ENCODE measurements around the gene TMEM60. TPM values are rescaled to one million over a fixed set of nuclear protein-coding genes. Genes with fewer than 3 reads are reported as not detected.
A peak's percentile ranks its signal among the peaks of the same experiment; 100 is the strongest.

The TMEM60 gene, protein sequence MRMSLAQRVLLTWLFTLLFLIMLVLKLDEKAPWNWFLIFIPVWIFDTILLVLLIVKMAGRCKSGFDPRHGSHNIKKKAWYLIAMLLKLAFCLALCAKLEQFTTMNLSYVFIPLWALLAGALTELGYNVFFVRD
- total RNA-seq (2014; rRNA removed; shearing (Covaris generic)) (14.6 and 19.2 TPM in 2 replicates), total RNA-seq (2022) (23.5 and 29.7 TPM in 2 replicates), Bru-seq, nascent RNA (percentile 87 among the genes with signal in this experiment), BruChase-seq, experiment 1, labeled RNA remaining after a 6-hour chase (percentile 61 among the genes with signal in this experiment), BruChase-seq, experiment 2, labeled RNA remaining after a 2-hour chase (percentile 88 among the genes with signal in this experiment)
- long read RNA-seq, transcript TMEM60-201 (2 exons, 1,023 nt): major isoform, 26 of 30 reads
- long read RNA-seq, partial matches to known transcripts: 0 of 30 reads
- long read RNA-seq, other reads (novel, unspliced or antisense): 4 of 30 reads

DNA sequence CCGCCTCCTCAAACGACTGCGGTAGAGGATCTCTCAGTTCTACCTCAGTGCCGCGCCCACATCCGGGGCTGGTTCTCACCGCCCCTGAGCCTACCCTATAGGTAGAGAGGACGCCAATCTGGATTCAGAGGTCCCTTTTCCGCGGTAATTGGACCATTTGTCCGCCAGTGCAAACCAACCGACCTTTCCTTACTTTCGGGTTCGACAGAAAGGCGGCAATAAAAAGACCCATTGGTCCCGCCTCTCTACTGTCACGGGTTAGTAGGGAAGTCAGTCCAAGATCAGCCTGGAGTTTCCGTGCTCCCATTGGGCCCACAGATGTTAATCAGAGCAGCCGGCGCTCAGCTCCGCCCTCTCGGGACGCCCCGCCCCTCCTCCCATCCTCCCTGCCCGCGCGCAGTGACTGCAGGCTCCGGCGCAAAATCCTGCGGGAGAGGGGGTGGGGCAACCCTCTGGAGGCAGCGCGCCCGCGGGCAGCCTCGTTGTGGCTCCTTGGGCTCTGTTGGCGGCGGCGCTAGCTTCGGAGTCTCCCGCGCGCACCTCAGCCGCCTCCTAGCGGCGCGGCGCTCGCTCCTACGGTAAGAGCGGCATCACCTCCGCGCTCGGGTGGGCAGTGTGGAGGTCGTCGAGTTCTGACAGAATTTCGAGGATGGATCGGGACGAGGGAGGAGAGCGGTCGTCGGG lies at the start of gene TMEM60, which contains the start of gene PHTF2:
TMEM60 (minus strand) TSS at position 41 of the 684 bp plus-strand sequence. CDS start 4,061 bp downstream, outside the sequence.
PHTF2 (plus strand) TSS at position 380 of the 684 bp plus-strand sequence.
- intact Hi-C loops (cut with micrococcal nuclease; ENCODE audit: unreplicated experiment): loop anchor here (2.0 kb wide), 3 partner anchors 26 to 138 kb away; partner anchors contain the start of gene RSBN1L
- Histone ChIP-seq H3K36me3 (ENCODE audit: insufficient read depth, low read length) (peaks cover 59% of the 10 kb centered on the region), H3K4me3 (ENCODE audit: low read depth, low read length, poor library complexity, severe bottlenecking) (peak within 1 kb of the TSS; percentile 87), H3K4me2 (ENCODE audit: low read length) (peak within 1 kb of the TSS; percentile 83), H3K79me2 (ENCODE audit: insufficient read depth, low read depth, low read length) (peaks cover 93% of the 10 kb centered on the region), H2AFZ (ENCODE audit: low read length) (peak within 1 kb of the TSS; percentile 44; the same call in 1 of the 2 replicates), H3K27ac (ENCODE audit: low read depth, low read length, poor library complexity, severe bottlenecking) (peak within 1 kb of the TSS; percentile 67), H4K20me1 (ENCODE audit: insufficient read depth, low read length) (peaks cover 28% of the 10 kb centered on the region), H3K9me3 (ENCODE audit: low read length) (peaks cover under 1% of the 10 kb centered on the region; the same call in 1 of the 2 replicates), H3K9me2 (ENCODE audit: insufficient read depth, low read length) (no peaks in the 10 kb centered on the region), H3K4me1 (ENCODE audit: insufficient read depth, low read length, poor library complexity, severe bottlenecking) (peaks cover 61% of the 10 kb centered on the region)
- ChIA-PET CTCF (ENCODE audit: unreplicated experiment) (no interaction called here), POLR2A (interaction anchor here (0.8 to 1.7 kb wide), 10 partner anchors 13 to 136 kb away, joined by 3 to 6 read pairs (median 3); no protein-coding TSS in a partner anchor)
- no TSS peak for BruUV-seq (replicated peaks)
- TF ChIP-seq, protein P1, sequence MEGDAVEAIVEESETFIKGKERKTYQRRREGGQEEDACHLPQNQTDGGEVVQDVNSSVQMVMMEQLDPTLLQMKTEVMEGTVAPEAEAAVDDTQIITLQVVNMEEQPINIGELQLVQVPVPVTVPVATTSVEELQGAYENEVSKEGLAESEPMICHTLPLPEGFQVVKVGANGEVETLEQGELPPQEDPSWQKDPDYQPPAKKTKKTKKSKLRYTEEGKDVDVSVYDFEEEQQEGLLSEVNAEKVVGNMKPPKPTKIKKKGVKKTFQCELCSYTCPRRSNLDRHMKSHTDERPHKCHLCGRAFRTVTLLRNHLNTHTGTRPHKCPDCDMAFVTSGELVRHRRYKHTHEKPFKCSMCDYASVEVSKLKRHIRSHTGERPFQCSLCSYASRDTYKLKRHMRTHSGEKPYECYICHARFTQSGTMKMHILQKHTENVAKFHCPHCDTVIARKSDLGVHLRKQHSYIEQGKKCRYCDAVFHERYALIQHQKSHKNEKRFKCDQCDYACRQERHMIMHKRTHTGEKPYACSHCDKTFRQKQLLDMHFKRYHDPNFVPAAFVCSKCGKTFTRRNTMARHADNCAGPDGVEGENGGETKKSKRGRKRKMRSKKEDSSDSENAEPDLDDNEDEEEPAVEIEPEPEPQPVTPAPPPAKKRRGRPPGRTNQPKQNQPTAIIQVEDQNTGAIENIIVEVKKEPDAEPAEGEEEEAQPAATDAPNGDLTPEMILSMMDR (conservative IDR thresholded peaks at IDR 0.05; ENCODE audit: low read length): peak; percentile 65; the same call in 1 of the 2 replicates
- TF ChIP-seq EZH2phosphoT487 (IDR thresholded peaks at IDR 0.05; ENCODE audit: borderline replicate concordance, low read depth, low read length): no peak
- peak; percentile 99 for DNase-seq (ENCODE audit: low spot score)

DNA sequence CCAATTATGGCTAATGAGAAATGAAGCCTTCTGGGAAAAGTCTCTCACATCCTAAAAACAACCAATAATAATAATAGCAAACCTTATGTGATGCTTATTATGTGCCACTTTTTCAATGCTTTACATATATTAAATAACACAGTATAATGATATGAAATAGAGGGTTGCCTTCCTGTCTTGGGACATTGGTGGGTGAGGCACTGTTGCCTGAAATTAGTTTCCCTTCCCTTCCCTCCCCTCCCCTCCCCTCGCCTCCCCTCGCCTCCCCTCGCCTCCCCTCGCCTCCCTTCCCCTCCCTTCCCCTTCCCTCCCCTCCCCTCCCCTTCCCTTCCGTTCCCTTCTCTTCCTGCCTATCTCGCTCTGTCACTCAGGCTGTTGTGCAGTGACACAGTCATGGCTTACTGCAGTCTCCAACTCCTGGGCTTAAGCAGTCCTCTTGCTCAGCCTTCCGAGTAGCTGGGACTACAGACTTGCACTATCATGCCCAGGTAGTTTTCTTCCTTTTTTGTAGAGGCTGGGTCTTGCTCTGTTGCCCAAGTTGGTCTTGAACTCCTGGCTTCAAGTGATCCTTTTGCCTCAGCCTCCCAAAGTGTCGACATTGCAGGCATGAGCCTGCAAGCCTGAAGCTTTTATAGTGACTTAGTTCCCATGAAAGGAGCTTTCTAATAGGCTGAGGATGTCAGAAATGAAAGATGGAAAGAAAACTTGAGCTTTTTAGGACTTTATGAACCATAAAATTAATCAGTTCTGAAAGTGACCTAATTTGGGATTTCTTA lies 48.3 kb upstream of the TMEM60 start:
- TF ChIP-seq, protein P1 (conservative IDR thresholded peaks at IDR 0.05; ENCODE audit: low read length): no peak
- no peak for TF ChIP-seq EZH2phosphoT487 (IDR thresholded peaks at IDR 0.05; ENCODE audit: borderline replicate concordance, low read depth, low read length)
- H3K79me2 ChIP-seq (ENCODE audit: insufficient read depth, low read depth, low read length): peaks cover 90% of the 10 kb centered on the region

More for the DNA sequence above, 48.3 kb upstream of the TMEM60 start:
- Histone ChIP-seq H4K20me1 (ENCODE audit: insufficient read depth, low read length) (no peaks in the 10 kb centered on the region; the same call in 1 of the 2 replicates), H2AFZ (ENCODE audit: low read length) (no peak overlapping the region), H3K36me3 (ENCODE audit: insufficient read depth, low read length) (peaks cover 69% of the 10 kb centered on the region), H3K27ac (ENCODE audit: low read depth, low read length, poor library complexity, severe bottlenecking) (no peak overlapping the region), H3K4me1 (ENCODE audit: insufficient read depth, low read length, poor library complexity, severe bottlenecking) (no peaks in the 10 kb centered on the region), H3K9me2 (ENCODE audit: insufficient read depth, low read length) (no peaks in the 10 kb centered on the region), H3K4me3 (ENCODE audit: low read depth, low read length, poor library complexity, severe bottlenecking) (no peak overlapping the region), H3K9me3 (ENCODE audit: low read length) (no peaks in the 10 kb centered on the region), H3K4me2 (ENCODE audit: low read length) (no peak overlapping the region)
- POLR2A ChIA-PET: interaction anchor here (0.7 to 2.0 kb wide), 3 partner anchors 14 to 57 kb away, joined by 3 to 4 read pairs (median 3); no protein-coding TSS in a partner anchor
- DNase-seq (ENCODE audit: low spot score): no peak
- intact Hi-C loops (cut with micrococcal nuclease; ENCODE audit: unreplicated experiment): no loop called here
- CTCF ChIA-PET (ENCODE audit: unreplicated experiment): interaction anchor here (1.0 kb wide), 1 partner anchor 12 kb away, joined by 3 read pairs; no protein-coding TSS in a partner anchor
- BruUV-seq (replicated peaks): no TSS peak

All from OCI-LY7 (cell line).